SKM-1 treated with dmso at 0.1 percent for 144 hours (cell line): Measurements from ENCODE around the gene CDC5L.

Source experiments
- DNase-seq: peaks from one replicate; lab custom pipeline; 2025; ENCODE audit not compliant: unreplicated experiment; lab: John Stamatoyannopoulos, UW

CDC5L gene

GRCh38 chr6:44373051-44373450 is 14.5 kb upstream of the CDC5L start:
- DNase-seq = no peak

- no peak for DNase-seq
Measured at GRCh38 chr6:44373787-44374186, 13.7 kb upstream of the CDC5L start.

GRCh38 chr6:44375071-44375470 is 12.4 kb upstream of the CDC5L start:
- DNase-seq = no peak

GRCh38 chr6:44377484-44377883 is 10.0 kb upstream of the CDC5L start:
- DNase-seq = no peak

GRCh38 chr6:44377971-44378370 is 9.5 kb upstream of the CDC5L start:
- no peak for DNase-seq

- peak; percentile 96 for DNase-seq
Measured at GRCh38 chr6:44381739-44382138, 5.8 kb upstream of the CDC5L start.

- no peak for DNase-seq
Measured at GRCh38 chr6:44386364-44386928, 1.1 kb upstream of the CDC5L start.

GRCh38 chr6:44386929-44387345 is 569 bp upstream of the CDC5L start:
- DNase-seq = no peak

- DNase-seq = no peak
Measured at GRCh38 chr6:44388135-44388487, 605 bp downstream of the CDC5L start.

GRCh38 chr6:44388887-44389286 is 1.4 kb downstream of the CDC5L start:
- no peak for DNase-seq

GRCh38 chr6:44390158-44390683 is 2.7 kb downstream of the CDC5L start:
- no peak for DNase-seq

GRCh38 chr6:44395501-44395900 is 8.0 kb downstream of the CDC5L start:
- DNase-seq = no peak

- DNase-seq = no peak
Measured at GRCh38 chr6:44396968-44397367, 9.5 kb downstream of the CDC5L start.

- no peak for DNase-seq
Measured at GRCh38 chr6:44397424-44398164, 10.1 kb downstream of the CDC5L start.

GRCh38 chr6:44399991-44400390 is 12.5 kb downstream of the CDC5L start:
- no peak for DNase-seq

GRCh38 chr6:44400572-44400971 is 13.1 kb downstream of the CDC5L start:
- no peak for DNase-seq

- DNase-seq = no peak
Measured at GRCh38 chr6:44401138-44401537, 13.6 kb downstream of the CDC5L start.

- no peak for DNase-seq
Measured at GRCh38 chr6:44404022-44404714, 16.7 kb downstream of the CDC5L start.

- DNase-seq = no peak
Measured at GRCh38 chr6:44404715-44405099, 17.2 kb downstream of the CDC5L start.

GRCh38 chr6:44407951-44408670 is 20.6 kb downstream of the CDC5L start:
- no peak for DNase-seq

GRCh38 chr6:44409207-44409794 is 21.8 kb downstream of the CDC5L start:
- DNase-seq = no peak
